ENCODE data around the gene PAMR1.

The PAMR1 gene

DNA sequence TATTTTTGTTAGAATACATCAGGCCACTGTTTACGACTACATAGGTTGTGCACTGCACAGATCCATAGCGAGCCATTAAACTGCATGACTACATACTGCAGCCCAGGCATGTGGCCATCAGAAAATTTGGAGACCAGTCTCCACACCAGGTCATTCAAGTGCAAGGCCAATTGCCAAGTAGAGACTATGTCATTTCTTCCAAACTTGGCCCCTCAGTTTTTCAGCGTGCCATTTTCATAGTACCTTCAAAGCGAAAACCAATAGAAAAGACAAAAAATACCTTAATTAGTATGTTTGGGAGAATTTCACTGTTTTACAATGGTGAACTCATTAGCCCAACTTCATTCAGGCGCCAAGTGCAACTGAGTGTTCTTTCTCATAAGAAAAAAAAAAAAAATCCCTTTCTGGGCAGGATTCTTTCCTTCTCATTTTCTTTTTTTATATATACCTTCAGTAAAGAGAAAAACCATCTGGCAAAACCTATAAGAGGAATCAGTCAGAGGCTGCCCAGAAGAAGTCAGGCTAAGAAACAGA lies 30.4 kb downstream of the PAMR1 start:
- Histone ChIP-seq H3K27me3 (ENCODE audit: control insufficient read depth, insufficient read depth, low read length) (peaks cover 2% of the 10 kb centered on the region; the same call in 1 of the 2 replicates), H3K4me3 (ENCODE audit: low read depth, low read length) (no peak overlapping the region), H3K9me3 (ENCODE audit: control insufficient read depth, insufficient read depth, low read depth, low read length) (no peaks in the 10 kb centered on the region; the same call in 1 of the 2 replicates), H3K9ac (ENCODE audit: low read length) (no peak overlapping the region), H3K36me3 (ENCODE audit: control insufficient read depth, insufficient read depth, low read length) (no peaks in the 10 kb centered on the region), H3K27ac (ENCODE audit: low read depth, low read length) (no peak overlapping the region), H3K4me1 (ENCODE audit: control insufficient read depth, insufficient read depth, low read length) (no peaks in the 10 kb centered on the region)

DNA sequence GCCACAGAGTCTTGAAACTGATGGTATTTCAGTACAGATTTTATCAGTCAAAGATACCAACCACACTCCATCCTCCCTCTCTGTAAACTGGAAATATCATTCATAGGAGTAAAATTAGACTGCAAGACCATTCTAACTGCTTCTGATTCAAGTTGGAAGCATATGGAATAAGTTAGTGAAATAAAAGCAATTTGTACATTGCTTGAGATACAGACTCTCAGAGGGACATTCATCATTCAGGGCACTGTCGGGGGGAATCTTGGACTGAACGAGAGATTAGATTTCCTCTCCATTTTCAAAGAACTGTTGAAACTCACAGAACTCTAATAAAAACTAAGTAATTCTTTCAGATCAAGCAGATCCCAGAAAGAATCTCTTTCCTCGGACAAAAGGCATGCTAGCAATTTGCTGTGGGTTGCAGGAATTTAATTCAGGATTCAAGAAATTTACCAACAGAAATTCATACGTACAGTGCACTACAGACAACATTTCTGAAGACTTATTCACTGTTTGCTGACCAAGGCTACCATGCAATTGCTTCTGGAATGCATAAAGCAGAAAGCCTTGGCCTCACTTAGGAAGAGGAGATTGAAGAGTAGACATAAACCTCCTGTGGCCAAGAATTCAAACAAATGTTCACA lies 34.1 kb downstream of the PAMR1 start:
- no peaks in the 10 kb centered on the region for H3K4me1 ChIP-seq (ENCODE audit: control insufficient read depth, insufficient read depth, low read length)
- H3K9ac ChIP-seq (ENCODE audit: low read length): no peak overlapping the region
- H3K36me3 ChIP-seq (ENCODE audit: control insufficient read depth, insufficient read depth, low read length): no peaks in the 10 kb centered on the region
- H3K27ac ChIP-seq (ENCODE audit: low read depth, low read length): no peak overlapping the region
- H3K27me3 ChIP-seq (ENCODE audit: control insufficient read depth, insufficient read depth, low read length): peaks cover 2% of the 10 kb centered on the region; the same call in 1 of the 2 replicates
- no peak overlapping the region for H3K4me3 ChIP-seq (ENCODE audit: low read depth, low read length)
- peaks cover 3% of the 10 kb centered on the region for H3K9me3 ChIP-seq (ENCODE audit: control insufficient read depth, insufficient read depth, low read depth, low read length)

DNA sequence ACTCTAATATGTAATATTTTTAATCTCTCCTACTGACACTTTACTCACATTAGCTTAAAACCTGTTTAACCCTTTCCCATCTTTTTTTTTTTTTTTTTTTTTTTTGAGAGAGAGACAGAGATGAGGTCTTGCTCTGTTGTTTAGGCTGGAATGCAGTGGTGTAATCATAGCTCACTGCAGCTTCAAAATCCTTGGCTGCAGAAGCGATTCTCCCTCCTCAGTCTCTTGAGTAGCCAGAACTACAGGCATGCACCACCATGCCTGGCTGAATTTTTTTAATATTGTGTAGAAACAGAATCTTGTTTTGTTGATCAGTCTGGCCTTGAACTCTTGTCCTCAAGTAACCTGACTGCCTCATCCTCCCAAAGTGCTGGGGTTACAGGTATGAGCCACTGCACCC lies 37.3 kb downstream of the PAMR1 start:
- no peaks in the 10 kb centered on the region for H3K27me3 ChIP-seq (ENCODE audit: control insufficient read depth, insufficient read depth, low read length)
- H3K4me1 ChIP-seq (ENCODE audit: control insufficient read depth, insufficient read depth, low read length): no peaks in the 10 kb centered on the region
- H3K4me3 ChIP-seq (ENCODE audit: low read depth, low read length): no peak overlapping the region
- H3K27ac ChIP-seq (ENCODE audit: low read depth, low read length): no peak overlapping the region
- no peaks in the 10 kb centered on the region for H3K36me3 ChIP-seq (ENCODE audit: control insufficient read depth, insufficient read depth, low read length)
- peaks cover 5% of the 10 kb centered on the region for H3K9me3 ChIP-seq (ENCODE audit: control insufficient read depth, insufficient read depth, low read depth, low read length)
- no peak overlapping the region for H3K9ac ChIP-seq (ENCODE audit: low read length)

DNA sequence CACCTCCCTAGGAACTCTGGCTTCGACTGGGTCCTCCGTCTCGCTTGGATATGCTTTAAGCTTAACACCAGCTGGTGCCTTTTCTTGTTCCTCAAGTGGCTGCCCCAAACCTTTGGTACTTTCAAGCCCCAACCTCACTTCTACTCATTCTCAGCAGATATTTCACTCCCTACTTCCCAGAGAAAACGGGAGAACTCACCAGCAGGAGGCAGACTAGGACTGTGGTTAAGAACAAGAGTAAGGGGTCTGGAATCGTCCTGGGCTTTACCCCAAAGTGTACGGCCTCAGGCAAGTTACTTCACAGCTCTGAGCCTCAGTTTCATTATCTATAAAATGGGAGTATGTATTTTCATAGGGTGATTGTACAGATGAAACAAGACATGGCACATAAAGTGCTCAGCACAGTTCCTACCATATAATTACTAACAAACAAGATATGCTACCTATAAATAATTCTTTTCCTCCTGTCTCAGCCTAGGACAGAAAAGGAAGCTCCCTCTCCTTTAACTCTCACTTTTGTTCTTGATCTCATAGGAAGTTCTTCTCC lies 37.8 kb downstream of the PAMR1 start:
- no peaks in the 10 kb centered on the region for H3K36me3 ChIP-seq (ENCODE audit: control insufficient read depth, insufficient read depth, low read length)
- H3K9ac ChIP-seq (ENCODE audit: low read length): no peak overlapping the region
- no peak overlapping the region for H3K27ac ChIP-seq (ENCODE audit: low read depth, low read length)
- no peak overlapping the region for H3K4me3 ChIP-seq (ENCODE audit: low read depth, low read length)
- no peaks in the 10 kb centered on the region for H3K4me1 ChIP-seq (ENCODE audit: control insufficient read depth, insufficient read depth, low read length)
- H3K9me3 ChIP-seq (ENCODE audit: control insufficient read depth, insufficient read depth, low read depth, low read length): peaks cover 11% of the 10 kb centered on the region
- H3K27me3 ChIP-seq (ENCODE audit: control insufficient read depth, insufficient read depth, low read length): no peaks in the 10 kb centered on the region

DNA sequence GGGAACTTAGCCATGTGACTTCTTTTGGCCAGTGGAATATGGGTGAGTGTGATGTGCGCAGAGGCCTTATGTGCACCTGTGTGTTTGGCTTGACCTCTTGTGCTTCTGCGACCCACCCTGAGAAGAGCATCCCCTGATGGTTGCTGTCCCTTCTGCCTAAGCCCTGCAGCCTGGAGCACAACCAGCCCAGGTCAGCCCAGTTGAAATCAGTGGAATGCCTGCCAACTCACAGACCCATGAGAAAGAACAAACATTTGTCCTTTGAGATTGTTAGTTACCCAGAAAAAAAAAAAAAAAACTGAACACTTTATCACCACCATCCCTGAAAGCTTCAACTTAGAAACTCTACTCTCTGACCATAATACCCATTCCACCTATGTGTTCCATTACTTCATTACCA lies 38.5 kb downstream of the PAMR1 start:
- H3K4me1 ChIP-seq (ENCODE audit: control insufficient read depth, insufficient read depth, low read length): no peaks in the 10 kb centered on the region
- no peak overlapping the region for H3K27ac ChIP-seq (ENCODE audit: low read depth, low read length)
- H3K9me3 ChIP-seq (ENCODE audit: control insufficient read depth, insufficient read depth, low read depth, low read length): peaks cover 13% of the 10 kb centered on the region
- H3K9ac ChIP-seq (ENCODE audit: low read length): no peak overlapping the region
- no peak overlapping the region for H3K4me3 ChIP-seq (ENCODE audit: low read depth, low read length)
- no peaks in the 10 kb centered on the region for H3K27me3 ChIP-seq (ENCODE audit: control insufficient read depth, insufficient read depth, low read length)
- H3K36me3 ChIP-seq (ENCODE audit: control insufficient read depth, insufficient read depth, low read length): no peaks in the 10 kb centered on the region

DNA sequence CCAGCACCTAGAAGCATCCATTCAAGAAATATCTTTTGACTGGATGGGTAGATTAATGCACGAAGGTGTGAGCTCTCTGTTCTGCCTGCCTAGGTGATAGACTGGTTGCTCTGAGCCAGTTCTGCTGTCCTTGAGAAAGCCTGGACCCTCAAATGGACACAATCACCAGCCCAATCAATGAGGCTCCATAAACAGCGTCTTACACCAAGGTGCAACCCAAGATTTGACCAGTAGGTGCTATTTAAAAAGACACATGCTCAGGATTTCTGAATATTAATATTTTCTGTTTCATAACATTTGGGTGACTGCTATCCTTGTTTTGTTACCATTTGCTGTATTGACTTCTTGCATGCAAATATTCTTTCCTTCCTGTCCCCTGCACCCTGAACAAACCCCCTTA lies 39.0 kb downstream of the PAMR1 start:
- no peaks in the 10 kb centered on the region for H3K36me3 ChIP-seq (ENCODE audit: control insufficient read depth, insufficient read depth, low read length)
- no peak overlapping the region for H3K27ac ChIP-seq (ENCODE audit: low read depth, low read length)
- no peaks in the 10 kb centered on the region for H3K4me1 ChIP-seq (ENCODE audit: control insufficient read depth, insufficient read depth, low read length)
- H3K4me3 ChIP-seq (ENCODE audit: low read depth, low read length): no peak overlapping the region
- H3K9me3 ChIP-seq (ENCODE audit: control insufficient read depth, insufficient read depth, low read depth, low read length): peaks cover 13% of the 10 kb centered on the region
- H3K9ac ChIP-seq (ENCODE audit: low read length): no peak overlapping the region
- H3K27me3 ChIP-seq (ENCODE audit: control insufficient read depth, insufficient read depth, low read length): no peaks in the 10 kb centered on the region

DNA sequence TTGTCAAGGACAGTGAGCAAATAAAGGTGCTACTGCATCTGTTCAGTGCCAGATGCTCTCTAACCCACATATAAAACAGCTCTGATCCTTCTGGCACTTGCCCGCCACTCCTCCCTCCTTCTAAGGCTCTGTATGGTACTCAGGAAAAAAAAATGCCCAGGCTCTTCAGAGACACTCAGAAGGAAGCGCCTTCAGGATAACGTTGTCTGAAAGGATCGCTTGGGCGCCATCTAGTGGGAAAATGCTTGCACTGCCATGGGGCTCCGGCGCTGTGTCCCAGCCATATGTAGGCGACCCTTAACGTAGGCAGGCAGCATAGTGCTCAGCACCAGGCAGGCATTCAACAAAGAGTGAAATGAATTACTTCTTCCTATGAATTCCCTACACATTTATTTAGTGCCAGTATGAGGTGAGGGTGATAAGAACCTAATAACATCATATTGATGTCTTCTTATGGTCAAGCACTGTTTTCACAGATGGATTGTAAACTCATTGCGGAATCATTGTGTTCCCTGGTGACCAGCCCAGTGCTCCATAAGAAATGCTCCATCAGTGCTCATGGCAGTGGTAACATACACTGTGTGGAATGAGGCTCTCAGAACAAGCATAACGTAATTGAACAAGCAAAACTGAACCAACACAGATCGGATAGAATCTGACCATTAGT lies 39.6 kb downstream of the PAMR1 start:
- Histone ChIP-seq H3K9me3 (ENCODE audit: control insufficient read depth, insufficient read depth, low read depth, low read length) (peaks cover 13% of the 10 kb centered on the region), H3K9ac (ENCODE audit: low read length) (no peak overlapping the region), H3K36me3 (ENCODE audit: control insufficient read depth, insufficient read depth, low read length) (no peaks in the 10 kb centered on the region), H3K27me3 (ENCODE audit: control insufficient read depth, insufficient read depth, low read length) (no peaks in the 10 kb centered on the region), H3K4me3 (ENCODE audit: low read depth, low read length) (no peak overlapping the region), H3K4me1 (ENCODE audit: control insufficient read depth, insufficient read depth, low read length) (no peaks in the 10 kb centered on the region), H3K27ac (ENCODE audit: low read depth, low read length) (no peak overlapping the region)

DNA sequence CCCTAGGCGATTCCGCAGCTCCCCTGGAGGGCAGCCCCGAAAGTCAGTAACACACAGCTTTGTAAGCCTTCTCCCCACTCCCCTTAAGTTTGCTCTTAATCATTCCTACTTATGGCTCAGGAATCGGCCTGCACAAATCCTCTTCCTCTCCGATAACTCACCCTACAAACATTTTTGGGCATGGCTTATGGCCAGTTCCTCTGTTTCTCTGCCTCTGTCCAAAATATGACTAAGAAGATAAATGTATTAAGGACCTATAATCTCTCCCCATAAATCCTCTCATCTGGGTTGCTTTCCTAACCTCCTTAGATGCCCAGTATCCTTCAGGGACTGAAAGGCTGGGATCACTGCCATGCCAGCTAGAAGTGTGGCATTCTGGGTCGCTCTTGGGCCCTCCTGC lies 41.0 kb downstream of the PAMR1 start:
- Histone ChIP-seq H3K9me3 (ENCODE audit: control insufficient read depth, insufficient read depth, low read depth, low read length) (peaks cover 10% of the 10 kb centered on the region), H3K27me3 (ENCODE audit: control insufficient read depth, insufficient read depth, low read length) (no peaks in the 10 kb centered on the region), H3K4me3 (ENCODE audit: low read depth, low read length) (no peak overlapping the region), H3K27ac (ENCODE audit: low read depth, low read length) (no peak overlapping the region), H3K36me3 (ENCODE audit: control insufficient read depth, insufficient read depth, low read length) (no peaks in the 10 kb centered on the region), H3K9ac (ENCODE audit: low read length) (no peak overlapping the region), H3K4me1 (ENCODE audit: control insufficient read depth, insufficient read depth, low read length) (no peaks in the 10 kb centered on the region)

DNA sequence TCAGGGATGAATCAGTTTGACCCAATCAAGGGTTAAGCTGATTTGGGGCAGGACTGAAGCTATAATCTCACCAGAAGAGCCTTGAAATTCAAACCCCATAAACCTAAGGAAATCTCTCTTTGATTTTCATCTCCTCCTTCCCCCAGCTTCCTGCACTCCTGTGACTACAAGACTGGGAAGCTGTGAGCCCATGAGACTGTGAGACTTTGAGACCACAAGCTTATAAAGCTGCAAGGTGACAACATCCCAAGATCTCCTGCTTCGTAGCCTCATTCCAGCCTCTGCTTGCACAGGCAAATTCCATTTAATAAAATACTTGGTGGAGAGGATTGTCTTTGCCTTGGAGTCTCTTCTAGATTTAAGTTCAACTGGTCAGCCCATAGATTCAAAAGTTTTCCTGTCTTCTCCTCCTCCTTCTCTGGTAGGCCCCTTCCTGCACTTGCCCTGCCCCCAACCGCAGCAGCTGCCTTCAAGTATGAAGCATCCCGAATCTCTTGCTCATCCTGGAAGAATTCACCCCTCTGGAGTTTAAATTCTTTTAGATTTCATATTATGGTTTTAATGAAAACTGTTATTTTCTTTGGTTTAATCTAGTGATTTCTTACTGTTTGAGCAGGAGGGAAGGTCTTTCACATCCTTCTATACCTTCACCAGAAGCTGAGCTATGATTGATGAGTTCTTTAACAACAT lies 42.1 kb downstream of the PAMR1 start:
- H3K9ac ChIP-seq (ENCODE audit: low read length): no peak overlapping the region
- H3K27me3 ChIP-seq (ENCODE audit: control insufficient read depth, insufficient read depth, low read length): no peaks in the 10 kb centered on the region
- peaks cover 10% of the 10 kb centered on the region for H3K9me3 ChIP-seq (ENCODE audit: control insufficient read depth, insufficient read depth, low read depth, low read length)
- no peak overlapping the region for H3K4me3 ChIP-seq (ENCODE audit: low read depth, low read length)
- H3K36me3 ChIP-seq (ENCODE audit: control insufficient read depth, insufficient read depth, low read length): no peaks in the 10 kb centered on the region
- no peak overlapping the region for H3K27ac ChIP-seq (ENCODE audit: low read depth, low read length)
- peaks cover 6% of the 10 kb centered on the region for H3K4me1 ChIP-seq (ENCODE audit: control insufficient read depth, insufficient read depth, low read length)

DNA sequence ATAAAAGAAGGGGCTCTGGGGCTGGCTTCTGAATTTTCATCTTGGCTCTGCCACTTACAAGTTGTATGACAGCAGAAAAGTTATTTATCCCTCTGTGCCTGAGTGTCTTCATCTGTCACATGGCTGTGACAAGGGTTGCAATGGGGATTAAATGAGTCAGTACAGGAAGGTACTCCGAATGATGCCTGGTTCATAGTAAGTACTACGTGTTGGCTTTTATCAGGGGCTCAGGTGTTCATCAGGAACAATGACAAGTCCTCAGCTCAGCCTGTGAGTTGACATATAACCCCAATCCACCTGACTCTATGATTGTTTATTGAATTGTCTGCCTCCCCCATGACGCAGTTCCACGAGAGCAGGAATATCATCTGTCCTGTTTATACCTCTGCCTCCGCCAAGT lies 45.7 kb downstream of the PAMR1 start:
- Histone ChIP-seq H3K36me3 (ENCODE audit: control insufficient read depth, insufficient read depth, low read length) (no peaks in the 10 kb centered on the region), H3K27ac (ENCODE audit: low read depth, low read length) (no peak overlapping the region), H3K4me3 (ENCODE audit: low read depth, low read length) (no peak overlapping the region), H3K4me1 (ENCODE audit: control insufficient read depth, insufficient read depth, low read length) (peaks cover 17% of the 10 kb centered on the region), H3K9me3 (ENCODE audit: control insufficient read depth, insufficient read depth, low read depth, low read length) (peaks cover 10% of the 10 kb centered on the region), H3K9ac (ENCODE audit: low read length) (no peak overlapping the region), H3K27me3 (ENCODE audit: control insufficient read depth, insufficient read depth, low read length) (no peaks in the 10 kb centered on the region)

Data from HUES6 (cell line).